Measurements from ENCODE around the gene ARHGEF26. TPM values are rescaled to one million over a fixed set of nuclear protein-coding genes. Genes with fewer than 3 reads are reported as not detected.

The ARHGEF26 gene
- total RNA-seq, 1 experiment from 2014 or later = 14.1 TPM

GRCh38 chr3:154235330-154235729, 114.1 kb downstream of the ARHGEF26 start:
- Mint-ChIP-seq H3K9me3 (no peaks in the 10 kb centered on the region), H3K4me1 (no peaks in the 10 kb centered on the region), H3K4me3 (no peak overlapping the region), H3K27ac (no peak overlapping the region), H3K36me3 (0 out of 2 replicates have a peak, but pooled peaks cover 2% of the 10 kb centered on the region), H3K27me3 (ENCODE audit: low read depth) (no peaks in the 10 kb centered on the region)
- DNase-seq (ENCODE audit: low spot score) (no peak), ATAC-seq (no peak)
- POLR2A ChIA-PET = no interaction called here
- TF ChIP-seq JUN (CRISPR knock-in tag; IDR thresholded peaks at IDR 0.05) (no peak), AFF4 (CRISPR knock-in tag; IDR thresholded peaks at IDR 0.05; ENCODE audit: borderline replicate concordance) (no peak), ERG (CRISPR knock-in tag; IDR thresholded peaks at IDR 0.05) (no peak), ARID4B (CRISPR knock-in tag; IDR thresholded peaks at IDR 0.05; ENCODE audit: borderline replicate concordance) (no peak), NR3C1 (CRISPR knock-in tag; conservative IDR thresholded peaks at IDR 0.05; ENCODE audit: low read depth) (no peak), FOXP4 (CRISPR knock-in tag; IDR thresholded peaks at IDR 0.05) (no peak), ZNF512 (CRISPR knock-in tag; IDR thresholded peaks at IDR 0.05; ENCODE audit: borderline replicate concordance) (no peak), IRF1 (CRISPR knock-in tag; IDR thresholded peaks at IDR 0.05) (no peak), OVOL2 (CRISPR knock-in tag; IDR thresholded peaks at IDR 0.05; ENCODE audit: borderline replicate concordance) (no peak), ZNF219 (CRISPR knock-in tag; IDR thresholded peaks at IDR 0.05; ENCODE audit: borderline replicate concordance) (no peak), SOX15 (CRISPR knock-in tag; IDR thresholded peaks at IDR 0.05) (no peak), FOXK1 (CRISPR knock-in tag; IDR thresholded peaks at IDR 0.05) (no peak), NFATC4 (CRISPR knock-in tag; IDR thresholded peaks at IDR 0.05) (no peak), TEAD1 (CRISPR knock-in tag; IDR thresholded peaks at IDR 0.05) (no peak), MYBL2 (CRISPR knock-in tag; IDR thresholded peaks at IDR 0.05) (no peak), ZNF232 (CRISPR knock-in tag; IDR thresholded peaks at IDR 0.05) (no peak), ZBTB21 (CRISPR knock-in tag; IDR thresholded peaks at IDR 0.05; ENCODE audit: borderline replicate concordance) (no peak), GRHL2 (CRISPR knock-in tag; IDR thresholded peaks at IDR 0.05; ENCODE audit: insufficient replicate concordance, severe bottlenecking) (no peak)
- CTCF ChIA-PET = no interaction called here

Measured in WTC11 (cell line).